Activated CD8-positive, alpha-beta T cell treated with anti-CD3 and anti-CD28 coated beads, Interleukin-2, amount 10 ng/mL, durations not matched to agents 7 days and 5 days (primary cell): Measurements from ENCODE around the gene PLA2G4B. TPM values are rescaled to one million over a fixed set of nuclear protein-coding genes. Genes with fewer than 3 reads are reported as not detected.

Experiments
- ATAC-seq: fragments of 150-1000 bp; cut with Tn5 transposase; one replicate; pipeline ENCODE4 v1.10.0; 2021; ENCODE audit warnings: moderate library complexity
- CTCF ChIA-PET: fragments of 350-600 bp; sonication (Branson Sonifier 250); formaldehyde crosslinking; loops from one replicate; lab custom pipeline; 2021; ENCODE audit warnings: antibody characterized with exemption; lab: Charles Lee
- POLR2A ChIA-PET: fragments of 350-600 bp; sonication (Branson Sonifier 250); formaldehyde crosslinking; loops from one replicate; lab custom pipeline; 2021; ENCODE audit warnings: antibody characterized with exemption; lab: Charles Lee
- DNase-seq: peaks from one replicate; pipeline ENCODE4 v3.0.0-alpha.2; 2020
- H3K27ac Mint-ChIP-seq: one replicate; pipeline ENCODE4 v1.8.0; 2021; ENCODE audit warnings: mild to moderate bottlenecking, mixed read lengths
- H3K27me3 Mint-ChIP-seq: one replicate; pipeline ENCODE4 v1.8.0; 2021; ENCODE audit warnings: low read depth, mixed read lengths
- H3K36me3 Mint-ChIP-seq: one replicate; pipeline ENCODE4 v1.8.0; 2021; ENCODE audit warnings: low read depth, mixed read lengths
- H3K4me1 Mint-ChIP-seq: one replicate; pipeline ENCODE4 v1.8.0; 2021; ENCODE audit warnings: low read depth, mixed read lengths
- H3K4me3 Mint-ChIP-seq: one replicate; pipeline ENCODE4 v1.8.0; 2021; ENCODE audit warnings: mild to moderate bottlenecking, mixed read lengths
- H3K9me3 Mint-ChIP-seq: one replicate; pipeline ENCODE4 v1.8.0; 2022; ENCODE audit warnings: mixed read lengths; ENCODE audit not compliant: insufficient read depth
- total RNA-seq, 2 experiments: library from RNA; stranded (reverse); gene quantifications; one replicate each; pipeline ENCODE4 v1.2.3, GENCODE V29; 2021

PLA2G4B gene
- total RNA-seq, 2 experiments from 2014 or later, result 8.9 to 13.1 TPM

GRCh38 chr15:41876007-41876406 lies 37.4 kb downstream of the PLA2G4B start:
- Mint-ChIP-seq H3K27me3 (peaks cover 3% of the 10 kb centered on the region), H3K27ac (peak overlapping the region; percentile 37), H3K4me3 (no peak overlapping the region), H3K4me1 (peaks cover 3% of the 10 kb centered on the region), H3K36me3 (no peaks in the 10 kb centered on the region), H3K9me3 (no peaks in the 10 kb centered on the region)
- ChIA-PET POLR2A (interaction anchor here (0.6 kb wide), 1 partner anchor 15 kb away, joined by 3 read pairs; no protein-coding TSS in a partner anchor), CTCF (interaction anchor here (0.8 kb wide), 1 partner anchor 16 kb away, joined by 3 read pairs; no protein-coding TSS in a partner anchor)
- ATAC-seq (no peak), DNase-seq (no peak)

GRCh38 chr15:41876689-41877088 lies 38.0 kb downstream of the PLA2G4B start:
- no peak for ATAC-seq
- Mint-ChIP-seq H3K9me3 (no peaks in the 10 kb centered on the region), H3K27me3 (peaks cover 9% of the 10 kb centered on the region), H3K4me3 (no peak overlapping the region), H3K4me1 (peaks cover 6% of the 10 kb centered on the region), H3K27ac (no peak overlapping the region), H3K36me3 (no peaks in the 10 kb centered on the region)
- CTCF ChIA-PET, result interaction anchor here (0.8 to 1.7 kb wide), 2 partner anchors 17 to 28 kb away, joined by 3 to 4 read pairs; no protein-coding TSS in a partner anchor
- POLR2A ChIA-PET, result interaction anchor here (0.6 kb wide), 1 partner anchor 14 kb away, joined by 3 read pairs; no protein-coding TSS in a partner anchor
- DNase-seq, result no peak

GRCh38 chr15:41877631-41878354 lies 39.1 kb downstream of the PLA2G4B start:
- ChIA-PET POLR2A (no interaction called here), CTCF (interaction anchor here (1.7 kb wide), 1 partner anchor 27 kb away, joined by 4 read pairs; no protein-coding TSS in a partner anchor)
- no peak for DNase-seq
- no peaks in the 10 kb centered on the region for H3K36me3 Mint-ChIP-seq
- H3K27me3 Mint-ChIP-seq, result peaks cover 12% of the 10 kb centered on the region
- no peak overlapping the region for H3K27ac Mint-ChIP-seq
- H3K4me1 Mint-ChIP-seq, result peaks cover 9% of the 10 kb centered on the region
- no peaks in the 10 kb centered on the region for H3K9me3 Mint-ChIP-seq
- no peak overlapping the region for H3K4me3 Mint-ChIP-seq
- ATAC-seq, result no peak

- ATAC-seq (no peak), DNase-seq (no peak)
- ChIA-PET CTCF (no interaction called here), POLR2A (no interaction called here)
- H3K27me3 Mint-ChIP-seq, result peaks cover 12% of the 10 kb centered on the region
- peaks cover 9% of the 10 kb centered on the region for H3K4me1 Mint-ChIP-seq
- no peak overlapping the region for H3K4me3 Mint-ChIP-seq
- H3K9me3 Mint-ChIP-seq, result no peaks in the 10 kb centered on the region
- no peaks in the 10 kb centered on the region for H3K36me3 Mint-ChIP-seq
- peak overlapping the region; percentile 39 for H3K27ac Mint-ChIP-seq
Measured at GRCh38 chr15:41878355-41878699, 39.7 kb downstream of the PLA2G4B start.

GRCh38 chr15:41879321-41879845 lies 40.7 kb downstream of the PLA2G4B start:
- CTCF ChIA-PET, result no interaction called here
- H3K27ac Mint-ChIP-seq, result no peak overlapping the region

GRCh38 chr15:41880156-41880877 lies 41.7 kb downstream of the PLA2G4B start:
- DNase-seq, result no peak
- CTCF ChIA-PET, result interaction anchor here (1.3 to 1.7 kb wide), 3 partner anchors 10 to 49 kb away, joined by 4 to 5 read pairs (median 5); no protein-coding TSS in a partner anchor
- POLR2A ChIA-PET, result no interaction called here

More at GRCh38 chr15:41879321-41879845, 40.7 kb downstream of the PLA2G4B start:
- H3K4me1 Mint-ChIP-seq, result peaks cover 9% of the 10 kb centered on the region
- no peak for DNase-seq
- no peak for ATAC-seq
- peaks cover 13% of the 10 kb centered on the region for H3K27me3 Mint-ChIP-seq
- POLR2A ChIA-PET, result no interaction called here
- no peaks in the 10 kb centered on the region for H3K9me3 Mint-ChIP-seq
- no peaks in the 10 kb centered on the region for H3K36me3 Mint-ChIP-seq
- H3K4me3 Mint-ChIP-seq, result no peak overlapping the region

GRCh38 chr15:41881086-41881485 lies 42.4 kb downstream of the PLA2G4B start:
- ATAC-seq (no peak), DNase-seq (no peak)
- no peak overlapping the region for H3K4me3 Mint-ChIP-seq
- ChIA-PET CTCF (interaction anchor here (1.3 to 1.7 kb wide), 3 partner anchors 11 to 50 kb away, joined by 4 to 5 read pairs (median 5); no protein-coding TSS in a partner anchor), POLR2A (no interaction called here)
- H3K36me3 Mint-ChIP-seq, result no peaks in the 10 kb centered on the region
- no peaks in the 10 kb centered on the region for H3K9me3 Mint-ChIP-seq
- H3K27ac Mint-ChIP-seq, result no peak overlapping the region
- H3K27me3 Mint-ChIP-seq, result peaks cover 14% of the 10 kb centered on the region
- H3K4me1 Mint-ChIP-seq, result peaks cover 12% of the 10 kb centered on the region

More at GRCh38 chr15:41880156-41880877, 41.7 kb downstream of the PLA2G4B start:
- Mint-ChIP-seq H3K9me3 (no peaks in the 10 kb centered on the region), H3K4me3 (no peak overlapping the region), H3K36me3 (no peaks in the 10 kb centered on the region), H3K4me1 (peaks cover 10% of the 10 kb centered on the region), H3K27ac (no peak overlapping the region), H3K27me3 (peaks cover 14% of the 10 kb centered on the region)
- ATAC-seq, result no peak

- Mint-ChIP-seq H3K4me1 (peaks cover 12% of the 10 kb centered on the region), H3K4me3 (no peak overlapping the region), H3K9me3 (no peaks in the 10 kb centered on the region), H3K27ac (no peak overlapping the region), H3K36me3 (no peaks in the 10 kb centered on the region), H3K27me3 (peaks cover 14% of the 10 kb centered on the region)
- ChIA-PET POLR2A (no interaction called here), CTCF (interaction anchor here (1.7 kb wide), 2 partner anchors 12 to 50 kb away, joined by 5 read pairs; no protein-coding TSS in a partner anchor)
- no peak for DNase-seq
- no peak for ATAC-seq
Measured at GRCh38 chr15:41881550-41881919, 42.9 kb downstream of the PLA2G4B start.

- POLR2A ChIA-PET, result no interaction called here
- peaks cover 14% of the 10 kb centered on the region for H3K27me3 Mint-ChIP-seq
- no peak overlapping the region for H3K4me3 Mint-ChIP-seq
- ATAC-seq (peak; percentile 24), DNase-seq (no peak)
- no peaks in the 10 kb centered on the region for H3K36me3 Mint-ChIP-seq
- H3K4me1 Mint-ChIP-seq, result peaks cover 12% of the 10 kb centered on the region
- CTCF ChIA-PET, result interaction anchor here (0.9 to 1.7 kb wide), 3 partner anchors 12 to 51 kb away, joined by 3 to 5 read pairs (median 5); no protein-coding TSS in a partner anchor
- no peaks in the 10 kb centered on the region for H3K9me3 Mint-ChIP-seq
- no peak overlapping the region for H3K27ac Mint-ChIP-seq
Measured at GRCh38 chr15:41881920-41882688, 43.5 kb downstream of the PLA2G4B start.

- Mint-ChIP-seq H3K27ac (no peak overlapping the region), H3K4me3 (no peak overlapping the region), H3K36me3 (no peaks in the 10 kb centered on the region), H3K9me3 (no peaks in the 10 kb centered on the region), H3K27me3 (peaks cover 14% of the 10 kb centered on the region), H3K4me1 (peaks cover 18% of the 10 kb centered on the region)
- DNase-seq (no peak), ATAC-seq (no peak)
- ChIA-PET POLR2A (no interaction called here), CTCF (interaction anchor here (0.9 kb wide), 1 partner anchor 18 kb away, joined by 3 read pairs; no protein-coding TSS in a partner anchor)
Measured at GRCh38 chr15:41882689-41883483, 44.2 kb downstream of the PLA2G4B start.
